Measurements from ENCODE around the gene SIAH2. TPM values are rescaled to one million over a fixed set of nuclear protein-coding genes. Genes with fewer than 3 reads are reported as not detected.

SIAH2 gene
- total and polyA plus RNA-seq, 2 experiments from 2014 or later: 6.3 to 28.8 TPM

GRCh38 chr3:150741497-150742140 lies 21.4 kb downstream of the SIAH2 start (continued):
- no peak for TF ChIP-seq CTCF (conservative IDR thresholded peaks at IDR 0.05; ENCODE audit: low read depth in 2 of 2)
- TF ChIP-seq ZNF114 (CRISPR knock-in tag; IDR thresholded peaks at IDR 0.05): no peak
- TF ChIP-seq, protein P1, sequence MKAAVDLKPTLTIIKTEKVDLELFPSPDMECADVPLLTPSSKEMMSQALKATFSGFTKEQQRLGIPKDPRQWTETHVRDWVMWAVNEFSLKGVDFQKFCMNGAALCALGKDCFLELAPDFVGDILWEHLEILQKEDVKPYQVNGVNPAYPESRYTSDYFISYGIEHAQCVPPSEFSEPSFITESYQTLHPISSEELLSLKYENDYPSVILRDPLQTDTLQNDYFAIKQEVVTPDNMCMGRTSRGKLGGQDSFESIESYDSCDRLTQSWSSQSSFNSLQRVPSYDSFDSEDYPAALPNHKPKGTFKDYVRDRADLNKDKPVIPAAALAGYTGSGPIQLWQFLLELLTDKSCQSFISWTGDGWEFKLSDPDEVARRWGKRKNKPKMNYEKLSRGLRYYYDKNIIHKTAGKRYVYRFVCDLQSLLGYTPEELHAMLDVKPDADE (IDR thresholded peaks at IDR 0.05): no peak
- TF ChIP-seq STAT1 (IDR thresholded peaks at IDR 0.05; ENCODE audit: unreplicated experiment): no peak
- TF ChIP-seq POLR2AphosphoS5 (IDR thresholded peaks at IDR 0.05; ENCODE audit: low read depth): no peak
- no peak for TF ChIP-seq NANOG (IDR thresholded peaks at IDR 0.05; ENCODE audit: borderline replicate concordance)

- H3K36me3 ChIP-seq (ENCODE audit: insufficient read depth): no peaks in the 10 kb centered on the region
- H3F3A ChIP-seq (replicated peaks; ENCODE audit: low read depth): no peaks in the 10 kb centered on the region
- DNase-seq (ENCODE audit: low spot score): no peak
- Mint-ChIP-seq H3K36me3 (ENCODE audit: low read depth) (no peaks in the 10 kb centered on the region), H3K4me1 (peaks cover 17% of the 10 kb centered on the region; the same call in 2 of the 3 replicates), H3K9me3 (no peaks in the 10 kb centered on the region), H3K27me3 (ENCODE audit: insufficient read depth, low read depth, poor library complexity) (no peaks in the 10 kb centered on the region), H3K4me3 (no peak overlapping the region), H3K27ac (no peak overlapping the region)
- H3K27me3 ChIP-seq (ENCODE audit: insufficient read depth): no peaks in the 10 kb centered on the region
- no peak for ATAC-seq
- H3K27ac ChIP-seq (ENCODE audit: low read depth): no peak overlapping the region
- H2AFZ ChIP-seq: no peak overlapping the region
- H4K20me1 ChIP-seq (replicated peaks; ENCODE audit: insufficient read depth): no peaks in the 10 kb centered on the region
- H3K79me2 ChIP-seq (replicated peaks; ENCODE audit: insufficient read depth): no peaks in the 10 kb centered on the region; the same call in 1 of the 2 replicates
- H3K4me3 ChIP-seq: no peak overlapping the region
- no peaks in the 10 kb centered on the region for H3K9me2 ChIP-seq (ENCODE audit: insufficient read depth)
- peaks cover 8% of the 10 kb centered on the region; the same call in 1 of the 2 replicates for H3K4me1 ChIP-seq (ENCODE audit: insufficient read depth)
- no peak overlapping the region for H3K4me2 ChIP-seq
- TF ChIP-seq REST (IDR thresholded peaks at IDR 0.05; ENCODE audit: unreplicated experiment): no peak
- TF ChIP-seq ZNF114 (CRISPR knock-in tag; IDR thresholded peaks at IDR 0.05): no peak
- TF ChIP-seq CREB1 (CRISPR knock-in tag; IDR thresholded peaks at IDR 0.05; ENCODE audit: low read depth): no peak
- TF ChIP-seq, protein P2, sequence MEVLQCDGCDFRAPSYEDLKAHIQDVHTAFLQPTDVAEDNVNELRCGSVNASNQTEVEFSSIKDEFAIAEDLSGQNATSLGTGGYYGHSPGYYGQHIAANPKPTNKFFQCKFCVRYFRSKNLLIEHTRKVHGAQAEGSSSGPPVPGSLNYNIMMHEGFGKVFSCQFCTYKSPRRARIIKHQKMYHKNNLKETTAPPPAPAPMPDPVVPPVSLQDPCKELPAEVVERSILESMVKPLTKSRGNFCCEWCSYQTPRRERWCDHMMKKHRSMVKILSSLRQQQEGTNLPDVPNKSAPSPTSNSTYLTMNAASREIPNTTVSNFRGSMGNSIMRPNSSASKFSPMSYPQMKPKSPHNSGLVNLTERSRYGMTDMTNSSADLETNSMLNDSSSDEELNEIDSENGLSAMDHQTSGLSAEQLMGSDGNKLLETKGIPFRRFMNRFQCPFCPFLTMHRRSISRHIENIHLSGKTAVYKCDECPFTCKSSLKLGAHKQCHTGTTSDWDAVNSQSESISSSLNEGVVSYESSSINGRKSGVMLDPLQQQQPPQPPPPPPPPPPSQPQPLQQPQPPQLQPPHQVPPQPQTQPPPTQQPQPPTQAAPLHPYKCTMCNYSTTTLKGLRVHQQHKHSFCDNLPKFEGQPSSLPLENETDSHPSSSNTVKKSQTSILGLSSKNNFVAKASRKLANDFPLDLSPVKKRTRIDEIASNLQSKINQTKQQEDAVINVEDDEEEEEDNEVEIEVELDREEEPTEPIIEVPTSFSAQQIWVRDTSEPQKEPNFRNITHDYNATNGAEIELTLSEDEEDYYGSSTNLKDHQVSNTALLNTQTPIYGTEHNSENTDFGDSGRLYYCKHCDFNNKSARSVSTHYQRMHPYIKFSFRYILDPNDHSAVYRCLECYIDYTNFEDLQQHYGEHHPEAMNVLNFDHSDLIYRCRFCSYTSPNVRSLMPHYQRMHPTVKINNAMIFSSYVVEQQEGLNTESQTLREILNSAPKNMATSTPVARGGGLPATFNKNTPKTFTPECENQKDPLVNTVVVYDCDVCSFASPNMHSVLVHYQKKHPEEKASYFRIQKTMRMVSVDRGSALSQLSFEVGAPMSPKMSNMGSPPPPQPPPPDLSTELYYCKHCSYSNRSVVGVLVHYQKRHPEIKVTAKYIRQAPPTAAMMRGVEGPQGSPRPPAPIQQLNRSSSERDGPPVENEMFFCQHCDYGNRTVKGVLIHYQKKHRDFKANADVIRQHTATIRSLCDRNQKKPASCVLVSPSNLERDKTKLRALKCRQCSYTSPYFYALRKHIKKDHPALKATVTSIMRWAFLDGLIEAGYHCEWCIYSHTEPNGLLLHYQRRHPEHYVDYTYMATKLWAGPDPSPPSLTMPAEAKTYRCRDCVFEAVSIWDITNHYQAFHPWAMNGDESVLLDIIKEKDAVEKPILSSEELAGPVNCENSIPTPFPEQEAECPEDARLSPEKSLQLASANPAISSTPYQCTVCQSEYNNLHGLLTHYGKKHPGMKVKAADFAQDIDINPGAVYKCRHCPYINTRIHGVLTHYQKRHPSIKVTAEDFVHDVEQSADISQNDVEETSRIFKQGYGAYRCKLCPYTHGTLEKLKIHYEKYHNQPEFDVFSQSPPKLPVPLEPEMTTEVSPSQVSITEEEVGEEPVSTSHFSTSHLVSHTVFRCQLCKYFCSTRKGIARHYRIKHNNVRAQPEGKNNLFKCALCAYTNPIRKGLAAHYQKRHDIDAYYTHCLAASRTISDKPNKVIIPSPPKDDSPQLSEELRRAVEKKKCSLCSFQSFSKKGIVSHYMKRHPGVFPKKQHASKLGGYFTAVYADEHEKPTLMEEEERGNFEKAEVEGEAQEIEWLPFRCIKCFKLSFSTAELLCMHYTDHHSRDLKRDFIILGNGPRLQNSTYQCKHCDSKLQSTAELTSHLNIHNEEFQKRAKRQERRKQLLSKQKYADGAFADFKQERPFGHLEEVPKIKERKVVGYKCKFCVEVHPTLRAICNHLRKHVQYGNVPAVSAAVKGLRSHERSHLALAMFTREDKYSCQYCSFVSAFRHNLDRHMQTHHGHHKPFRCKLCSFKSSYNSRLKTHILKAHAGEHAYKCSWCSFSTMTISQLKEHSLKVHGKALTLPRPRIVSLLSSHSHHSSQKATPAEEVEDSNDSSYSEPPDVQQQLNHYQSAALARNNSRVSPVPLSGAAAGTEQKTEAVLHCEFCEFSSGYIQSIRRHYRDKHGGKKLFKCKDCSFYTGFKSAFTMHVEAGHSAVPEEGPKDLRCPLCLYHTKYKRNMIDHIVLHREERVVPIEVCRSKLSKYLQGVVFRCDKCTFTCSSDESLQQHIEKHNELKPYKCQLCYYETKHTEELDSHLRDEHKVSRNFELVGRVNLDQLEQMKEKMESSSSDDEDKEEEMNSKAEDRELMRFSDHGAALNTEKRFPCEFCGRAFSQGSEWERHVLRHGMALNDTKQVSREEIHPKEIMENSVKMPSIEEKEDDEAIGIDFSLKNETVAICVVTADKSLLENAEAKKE (CRISPR knock-in tag; IDR thresholded peaks at IDR 0.05): no peak
- TF ChIP-seq, protein P1 (IDR thresholded peaks at IDR 0.05): no peak
These were observed 22.1 kb downstream of the SIAH2 start for GRCh38 chr3:150740733-150741496.
